PC-9 (cell line): ENCODE results near the gene CCDC154.

ENCODE experiments used
- CTCF ChIP-seq: fragments of 200-600 bp; sonication (generic); conservative IDR thresholded peaks from 2 replicates; pipeline ENCODE4 v1.6.1; 2017; ENCODE audit warnings: mixed run types, antibody characterized with exemption, mild to moderate bottlenecking, moderate library complexity
- EZH2 ChIP-seq: fragments of 200-600 bp; sonication (generic); IDR thresholded peaks from 2 replicates; pipeline ENCODE4 v1.8.0; 2017; ENCODE audit warnings: antibody characterized with exemption, low read depth

GRCh38 chr16:1401758-1402154 is 42.6 kb downstream of the CCDC154 start:
- TF ChIP-seq CTCF (no peak), EZH2 (no peak)
